NCI-H69 (cell line): ENCODE measurements around the gene PRKRA.
A peak's percentile ranks its signal among the peaks of the same experiment; 100 is the strongest.
"Not testable (repeated sequence)": the region's sequence is repeated elsewhere in the genome, so short reads cannot be mapped to it uniquely, and the experiment has no call there.

ENCODE experiments used
- DNase-seq: peaks from one replicate; lab custom pipeline; 2025; lab: John Stamatoyannopoulos, UW

The PRKRA gene

DNA sequence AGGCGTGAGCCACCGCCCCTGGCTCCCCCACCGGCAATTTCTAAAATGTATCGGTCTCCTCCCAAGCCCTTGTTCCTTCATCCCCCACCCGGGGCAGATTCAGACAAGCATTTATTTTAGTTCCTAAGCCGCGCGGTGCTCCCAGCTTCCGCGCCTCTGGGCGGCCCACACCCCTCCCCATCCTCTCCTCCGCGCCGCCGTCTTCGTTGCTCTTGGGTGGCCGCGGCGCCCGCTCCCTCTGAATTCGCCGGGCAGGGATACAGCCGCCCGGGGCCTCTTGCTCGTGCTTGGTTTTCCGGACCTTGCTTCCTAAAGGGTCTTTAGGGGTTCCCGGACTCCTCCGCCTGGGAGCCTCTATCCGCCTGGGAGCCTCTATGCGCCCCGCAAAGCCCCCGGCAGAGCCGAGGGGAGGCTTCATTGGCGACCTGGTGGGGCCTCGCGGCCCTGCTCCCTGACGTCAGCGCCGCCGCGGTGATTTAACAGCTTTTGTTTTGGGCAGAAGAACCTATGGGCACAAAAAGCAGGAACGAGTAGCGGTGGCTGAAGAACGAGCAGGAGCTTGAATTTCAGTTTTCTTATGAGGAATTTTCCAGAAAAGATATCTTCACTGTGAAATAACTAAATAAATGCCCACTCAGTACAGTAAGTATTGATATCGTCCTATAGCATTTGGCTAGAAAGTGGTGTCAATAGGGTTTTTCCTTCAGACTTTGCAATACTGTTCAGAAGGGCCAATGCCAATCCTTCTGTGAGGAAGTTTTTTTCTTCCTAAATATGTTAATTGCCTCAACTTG lies 37.3 kb downstream of the PRKRA start:
- peak; percentile 88 for DNase-seq

DNA sequence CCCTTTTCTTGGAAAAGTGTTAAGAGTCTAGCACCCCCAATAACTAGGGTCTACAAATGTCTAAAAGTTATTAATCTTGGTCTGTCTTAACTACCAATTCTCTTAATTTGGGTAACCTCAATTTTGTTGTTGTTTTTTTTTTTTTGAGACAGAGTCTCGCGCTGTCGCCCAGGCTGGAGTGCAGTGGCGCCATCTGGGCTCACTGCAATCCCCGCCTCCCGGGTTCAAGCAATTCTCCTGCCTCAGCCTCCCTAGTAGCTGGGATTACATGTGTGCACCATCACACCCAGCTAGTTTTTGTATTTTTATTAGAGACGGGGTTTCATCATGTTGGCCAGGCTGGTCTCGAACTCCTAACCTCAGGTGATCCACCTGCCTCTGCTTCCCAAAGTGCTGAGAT lies 38.5 kb downstream of the PRKRA start:
- DNase-seq, result not testable (repeated sequence)

DNA sequence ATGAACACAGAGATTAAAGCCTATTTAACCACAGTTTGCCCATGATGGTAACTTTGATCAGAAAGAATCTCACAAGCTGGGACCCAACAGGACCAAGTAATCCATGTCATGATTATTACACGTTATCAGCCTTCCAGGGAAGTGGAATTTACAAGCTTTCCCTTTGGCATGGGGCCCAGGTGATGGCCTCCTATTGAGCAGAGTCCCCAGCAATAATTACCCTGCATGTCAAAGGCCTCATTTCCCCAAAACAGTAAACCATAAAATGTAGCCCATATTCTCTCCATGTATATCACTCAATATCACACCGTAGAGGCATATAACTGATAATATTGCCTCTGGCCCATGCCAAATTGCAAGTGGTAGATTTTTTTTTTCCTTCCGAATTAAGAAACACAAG lies 38.9 kb downstream of the PRKRA start:
- DNase-seq, result peak; percentile 74

DNA sequence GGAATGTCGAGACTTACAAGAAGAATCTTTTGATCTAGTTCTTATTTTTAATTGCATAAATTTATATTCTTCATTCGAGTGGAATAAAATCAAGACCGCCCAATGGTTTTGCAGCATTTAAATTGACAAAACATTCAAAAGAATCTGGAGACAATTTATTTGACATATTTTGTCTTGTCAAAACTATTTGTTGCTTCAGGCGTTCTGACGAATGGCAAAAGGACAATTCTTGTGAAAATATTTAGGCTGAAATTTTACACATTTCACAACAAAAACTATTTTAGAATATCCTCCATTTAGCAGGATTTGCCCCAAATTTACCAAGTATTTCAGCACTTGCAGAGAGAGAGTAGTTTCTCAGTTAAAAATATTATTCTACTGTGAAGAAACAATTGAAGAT lies 41.7 kb downstream of the PRKRA start:
- no peak for DNase-seq

DNA sequence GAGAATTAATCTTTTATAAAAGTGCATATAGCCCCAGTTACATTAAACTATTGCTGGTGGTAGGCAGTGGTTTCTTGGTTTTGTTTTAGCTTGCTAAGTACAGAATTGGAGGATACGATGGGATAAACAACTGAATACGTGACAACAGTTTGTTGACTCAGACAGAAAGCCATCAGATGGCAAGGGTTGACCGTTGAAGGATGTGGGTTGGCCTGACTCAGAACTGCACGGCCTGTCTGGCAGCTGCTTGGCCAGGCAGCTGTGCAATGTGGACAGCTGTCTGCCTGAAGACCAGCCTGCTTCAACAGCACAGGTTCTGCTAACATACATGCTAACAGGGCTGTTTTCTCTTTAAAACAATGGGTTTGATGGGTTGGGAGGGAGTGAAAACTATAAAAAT lies 46.6 kb downstream of the PRKRA start:
- DNase-seq, result peak; percentile 79

DNA sequence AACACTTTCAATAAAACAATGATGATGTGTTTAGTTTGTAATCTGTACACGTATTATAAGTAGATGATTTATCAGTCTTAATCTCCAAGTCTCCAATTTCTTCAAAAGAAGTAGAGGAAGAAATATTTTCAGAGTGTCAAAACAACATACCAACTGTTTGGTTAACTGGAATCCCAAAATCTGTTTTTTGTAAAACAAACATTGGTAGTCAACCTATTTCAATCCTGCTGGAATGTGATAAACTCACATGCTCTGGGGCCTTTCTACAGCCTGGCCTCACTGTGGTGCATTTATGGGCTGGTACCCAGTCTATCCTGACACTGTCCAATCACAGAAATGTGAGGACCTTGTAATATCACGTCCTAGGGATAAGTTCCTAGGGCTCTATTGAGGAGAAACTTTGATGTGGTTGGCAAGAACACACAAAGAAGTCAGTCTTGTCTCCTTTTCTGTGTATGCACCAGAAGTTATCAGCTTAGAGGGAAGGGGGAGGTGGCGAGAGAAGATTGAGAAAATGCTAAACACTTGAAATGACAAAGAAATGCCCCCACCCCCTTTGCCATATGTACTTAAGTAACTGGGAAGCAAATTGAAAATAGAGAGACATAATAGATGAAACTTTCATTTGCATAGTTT lies 47.2 kb downstream of the PRKRA start:
- DNase-seq, result no peak

DNA sequence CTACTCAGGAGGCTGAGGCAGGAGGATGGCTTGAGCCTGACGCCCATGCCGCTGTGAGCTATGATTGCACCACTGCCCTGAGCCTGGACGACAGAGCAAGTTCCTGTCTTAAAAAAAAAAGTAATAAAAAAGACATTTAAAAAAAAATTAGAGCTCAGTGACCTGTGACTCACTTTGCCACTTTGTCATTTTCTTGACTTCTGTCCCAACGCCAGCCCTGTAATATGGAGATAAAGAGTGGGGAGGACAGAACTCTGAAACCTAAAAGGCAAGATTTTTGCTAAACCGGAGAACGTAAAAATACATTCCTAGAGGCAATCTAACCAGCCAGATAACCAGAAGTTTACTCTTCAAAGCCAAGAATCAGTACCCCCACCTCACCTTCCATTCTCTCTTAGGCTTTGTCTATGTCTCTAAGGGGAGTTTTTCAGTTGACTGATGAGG lies 49.0 kb downstream of the PRKRA start:
- no peak for DNase-seq

DNA sequence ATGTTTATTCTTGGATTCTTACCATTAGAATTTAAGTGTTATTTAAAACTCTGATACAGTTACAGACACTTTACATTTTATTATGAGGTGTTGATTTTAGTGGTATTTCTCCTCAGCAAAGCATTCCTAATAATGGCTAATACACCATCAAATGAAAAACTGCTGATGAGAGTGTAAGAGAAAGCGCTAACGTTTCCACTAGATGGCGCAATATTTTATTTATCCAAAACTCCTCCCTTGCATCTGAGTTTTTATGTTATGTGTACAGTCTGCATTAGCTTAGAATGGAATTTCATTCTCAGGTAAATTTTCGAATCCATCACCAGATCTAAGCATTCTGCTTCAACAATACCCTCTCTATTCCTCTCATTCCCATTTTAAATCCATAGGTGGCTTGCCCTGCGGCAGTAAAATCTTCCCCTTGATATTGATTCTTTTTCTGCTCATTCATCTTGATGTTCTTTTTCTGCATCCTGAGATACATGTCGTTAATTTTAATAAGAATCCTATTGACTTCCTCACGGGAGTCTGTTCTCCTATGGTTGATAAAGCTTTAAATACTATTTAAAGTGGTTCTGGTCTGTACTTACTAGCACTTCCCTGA lies 53.9 kb downstream of the PRKRA start:
- DNase-seq, result peak; percentile 68

DNA sequence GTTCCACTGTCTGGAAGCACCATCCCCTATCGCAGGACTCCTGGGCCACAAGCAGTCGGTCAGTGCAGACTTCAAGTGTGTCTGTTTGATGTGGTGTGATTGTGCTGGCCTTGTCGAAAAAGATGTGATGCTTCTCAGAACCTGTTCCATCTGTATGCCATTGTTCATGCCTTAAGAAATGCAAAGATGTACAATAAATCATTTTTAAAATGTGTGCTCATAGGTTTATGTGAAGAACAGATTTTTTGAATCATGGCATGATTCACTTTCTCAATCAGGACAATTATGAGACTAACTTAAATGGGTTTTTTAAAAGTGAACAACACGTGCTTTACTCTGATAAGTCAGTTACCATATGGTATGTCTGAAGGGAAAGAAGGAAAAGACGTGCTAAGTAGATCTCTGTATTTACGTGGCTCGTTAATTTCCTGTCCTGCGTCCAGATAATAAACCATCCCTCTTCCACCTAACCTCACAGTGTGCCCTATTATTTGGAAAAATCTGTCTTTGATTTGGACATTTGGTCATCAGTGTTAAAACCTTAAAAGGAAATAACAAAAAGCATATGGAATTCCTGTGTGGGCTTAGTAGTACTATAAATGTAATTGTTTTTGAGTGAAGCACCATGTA lies 54.9 kb downstream of the PRKRA start:
- DNase-seq, result peak; percentile 4

DNA sequence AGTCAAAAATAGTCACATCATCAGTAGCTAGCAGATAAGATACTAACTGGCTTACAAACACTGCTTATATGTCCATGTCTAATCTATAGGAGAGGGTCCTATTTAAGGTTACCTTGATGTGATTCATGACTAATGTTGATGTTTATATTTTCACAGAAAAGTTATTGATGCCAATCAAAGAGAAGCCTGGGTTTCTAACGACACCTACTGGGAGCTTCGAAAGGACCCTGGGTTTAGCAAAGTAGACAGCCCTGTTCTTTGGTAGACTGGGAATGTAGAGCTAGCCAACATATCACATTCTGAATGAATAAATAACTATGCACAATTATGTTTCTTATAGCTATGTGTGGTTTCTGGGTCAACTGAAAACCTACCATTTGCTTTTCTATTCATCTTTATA lies 55.7 kb downstream of the PRKRA start:
- DNase-seq, result no peak

DNA sequence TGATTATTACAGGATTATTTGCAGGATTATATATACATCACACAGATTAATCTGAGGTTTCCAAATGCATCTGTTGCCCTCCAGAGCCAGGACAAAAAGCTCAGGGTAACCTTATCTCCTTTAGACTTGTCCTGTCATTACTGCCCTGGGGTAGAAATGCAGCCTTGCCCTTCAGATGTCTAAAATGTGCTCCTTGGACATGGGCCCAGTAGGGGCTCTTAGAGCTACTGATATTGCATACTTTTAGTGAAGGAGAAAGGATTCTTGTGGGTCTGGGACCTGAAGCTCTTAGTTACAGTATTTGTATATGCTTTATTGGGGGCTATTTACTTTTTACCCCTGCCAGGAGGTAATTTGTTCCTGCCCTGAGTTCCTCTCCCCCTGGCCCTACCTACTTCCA lies 56.1 kb downstream of the PRKRA start:
- DNase-seq, result no peak

DNA sequence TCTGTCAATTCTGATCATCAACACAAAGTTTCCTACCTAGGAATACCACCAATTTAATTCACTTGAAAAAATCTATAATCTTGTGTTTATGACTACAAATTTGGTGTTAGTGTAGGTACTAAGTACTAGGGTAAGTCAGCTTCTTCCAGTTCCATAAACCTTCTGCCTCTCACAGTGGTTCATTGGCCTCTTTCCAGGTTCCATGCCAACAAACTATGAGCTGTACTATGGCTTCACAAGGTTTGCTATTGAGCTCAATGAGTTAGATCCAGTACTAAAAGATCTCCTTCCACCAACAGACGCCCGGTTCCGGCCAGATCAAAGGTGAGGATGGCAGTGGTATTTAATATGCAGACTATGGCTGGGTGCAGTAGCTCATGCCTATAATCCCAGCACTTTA lies 58.8 kb downstream of the PRKRA start:
- DNase-seq, result no peak

DNA sequence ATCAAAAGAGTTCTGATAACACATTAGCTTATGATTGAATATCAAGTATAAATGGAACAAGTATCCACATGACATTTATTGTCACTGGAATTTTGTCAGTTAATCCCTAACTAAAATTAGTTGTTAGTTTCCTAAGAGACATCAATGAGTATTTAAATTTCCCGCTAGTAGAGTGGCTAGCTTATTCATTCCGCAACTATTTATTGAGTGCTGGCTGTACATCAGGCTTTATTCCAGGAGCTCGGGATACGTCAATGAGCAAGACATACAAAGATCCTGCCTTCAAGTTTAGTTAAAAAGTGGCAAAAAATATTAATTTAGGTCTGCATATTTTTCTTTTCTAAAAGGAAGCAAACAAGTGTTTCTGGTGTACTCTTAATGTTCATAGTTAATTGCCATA lies 59.3 kb downstream of the PRKRA start:
- DNase-seq, result no peak

DNA sequence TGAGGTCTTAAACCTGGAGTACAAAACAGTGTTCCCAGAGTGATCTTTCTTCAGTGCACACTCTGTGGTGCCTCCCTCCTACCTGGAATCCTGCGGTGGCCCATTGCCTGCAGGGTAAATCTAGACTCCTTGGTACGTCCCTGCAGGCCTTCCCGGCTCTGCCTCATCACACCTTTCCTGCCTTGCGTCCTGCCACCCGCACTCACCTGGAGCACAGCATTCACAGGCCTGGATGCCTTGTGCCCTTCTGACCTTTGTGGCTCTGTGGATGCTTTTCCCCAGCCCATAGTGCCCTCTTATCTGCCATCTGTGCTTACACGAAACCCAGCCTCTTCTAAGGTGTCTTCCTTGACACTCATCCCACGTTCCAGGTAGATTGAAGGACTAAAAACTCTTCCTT lies 62.7 kb downstream of the PRKRA start:
- no peak for DNase-seq

DNA sequence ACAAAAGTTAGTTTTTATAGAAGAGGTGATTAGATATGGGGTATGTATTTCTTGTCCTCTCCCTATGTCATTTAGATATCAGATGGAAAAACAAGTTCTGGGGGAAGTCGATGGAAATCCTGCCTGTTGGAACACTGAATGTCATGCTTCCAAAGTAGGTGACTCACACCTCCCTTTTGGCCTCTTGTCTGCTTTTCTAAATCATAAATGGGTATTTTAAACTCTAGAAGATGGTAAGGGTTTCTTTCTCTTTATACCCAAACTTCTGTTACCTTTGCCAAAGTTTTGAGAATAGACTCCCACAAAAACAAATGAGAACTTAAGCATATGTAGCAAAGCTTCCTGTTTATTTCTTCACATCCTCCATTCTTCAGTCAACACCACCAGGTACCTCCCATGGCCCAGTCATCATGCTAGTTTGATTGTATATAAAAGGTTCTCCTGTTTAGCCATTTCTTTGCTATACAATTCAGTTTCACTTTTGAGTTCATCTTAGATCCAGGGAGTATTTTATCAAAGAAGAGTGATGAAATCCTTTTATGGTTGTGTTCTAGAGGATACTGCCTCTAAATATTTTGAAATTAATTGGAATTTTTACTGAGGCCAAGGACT lies 63.9 kb downstream of the PRKRA start:
- no peak for DNase-seq

DNA sequence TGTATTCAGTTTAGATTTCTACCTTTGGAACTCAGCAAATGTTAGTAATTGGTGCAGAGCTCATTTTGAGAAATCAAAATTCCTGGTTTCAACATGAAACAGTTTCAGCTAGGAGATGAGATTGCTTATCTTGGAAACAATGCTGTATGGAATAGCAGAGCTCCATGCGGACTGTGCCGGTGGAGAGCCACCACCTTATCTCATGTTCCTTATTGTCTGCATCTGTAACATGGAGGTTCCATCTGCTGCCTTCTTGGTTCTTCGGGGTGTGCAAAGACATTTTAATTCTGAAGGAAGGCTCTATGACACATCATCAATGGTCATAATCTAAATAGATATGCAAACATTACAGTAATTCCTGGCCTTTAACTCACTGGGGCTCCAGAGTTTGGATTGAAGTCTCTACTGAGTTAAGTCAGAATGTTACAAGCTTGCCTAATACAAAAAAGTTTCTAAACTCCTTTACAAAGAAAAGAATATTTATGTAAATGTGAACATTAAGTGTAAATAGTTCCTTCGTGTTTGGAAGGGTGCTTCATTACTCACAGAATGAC lies 65.3 kb downstream of the PRKRA start:
- no peak for DNase-seq

DNA sequence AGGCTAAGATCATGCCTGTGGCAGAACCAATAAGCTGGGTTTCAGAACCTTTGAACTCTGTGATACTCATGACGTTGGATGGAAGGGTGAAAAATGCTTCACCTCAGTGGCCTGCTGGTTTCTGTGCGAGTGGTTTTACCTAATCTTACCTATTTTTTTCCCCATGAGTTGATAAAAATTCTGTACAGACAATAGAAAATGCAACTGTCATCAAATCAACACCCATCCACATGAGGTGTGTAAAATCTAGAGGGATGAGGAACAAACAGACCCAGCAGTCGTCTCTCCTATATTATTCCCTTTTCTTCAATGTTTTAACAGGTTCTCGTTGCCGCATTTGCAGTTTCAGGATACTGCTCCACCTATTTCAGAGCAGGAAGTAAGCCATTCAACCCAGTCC lies 67.3 kb downstream of the PRKRA start:
- no peak for DNase-seq
